CD4-positive, alpha-beta memory T cell (primary cell): ENCODE data around the gene SNX14. TPM values are rescaled to one million over a fixed set of nuclear protein-coding genes. Genes with fewer than 3 reads are reported as not detected.

Experiments
- polyA plus RNA-seq, 2 donors: library from polyadenylated mRNA; unstranded; fragments of 300-500 nt; fragmentation: Illumina TruSeq; gene quantifications; one replicate each; pipeline ENCODE4 v1.2.3, GENCODE V29; 2021
- total RNA-seq, 2 experiments: library from RNA; stranded (reverse); gene quantifications; one replicate each; pipeline ENCODE4 v1.2.3, GENCODE V29; 2021

Gene SNX14
- total and polyA plus RNA-seq, 4 experiments from 2014 or later, result 42.6 to 70.3 (median 60.9) TPM

Other genes with a start within 250 kb of the SNX14 start
- 1 to 10 TPM; 3.3 TPM for gene NT5E, start 143.8 kb downstream of the SNX14 start, total RNA-seq
- 10 to 100 TPM; 14.9 to 15.8 TPM for gene NT5E, start 143.8 kb downstream of the SNX14 start, polyA plus RNA-seq
- 10 to 100 TPM; 81.4 to 84.3 TPM for gene SYNCRIP, start 49.0 kb upstream of the SNX14 start, total RNA-seq
- gene SYNCRIP, start 49.0 kb upstream of the SNX14 start, polyA plus RNA-seq, result 10 to 100 TPM; 52.1 to 94.1 TPM